H9 (cell line): ENCODE measurements around the gene SLC35F5. TPM values are rescaled to one million over a fixed set of nuclear protein-coding genes. Genes with fewer than 3 reads are reported as not detected.

Experiments used
- DNase-seq: peaks from one replicate; pipeline ENCODE4 v3.0.0-alpha.2; 2017
- H2AFZ ChIP-seq: one replicate; pipeline ENCODE4 v1.6.1; 2013; ENCODE audit warnings: mild to moderate bottlenecking, low read length, control low read depth, moderate library complexity
- H2AK5ac ChIP-seq: 2 replicates; pipeline ENCODE4 v1.6.1; 2013; ENCODE audit warnings: low read length, control low read depth, mixed read lengths; ENCODE audit not compliant: insufficient read length
- H2BK120ac ChIP-seq: one replicate; pipeline ENCODE4 v1.6.1; 2013; ENCODE audit warnings: low read depth, mild to moderate bottlenecking, low read length, control low read depth, inconsistent platforms; ENCODE audit not compliant: poor library complexity, severe bottlenecking
- H2BK12ac ChIP-seq: 2 replicates; pipeline ENCODE4 v1.6.1; 2013; ENCODE audit warnings: low read length, control low read depth, mixed read lengths, low read depth; ENCODE audit not compliant: insufficient read length
- H2BK15ac ChIP-seq: 2 replicates; pipeline ENCODE4 v1.6.1; 2013; ENCODE audit warnings: low read depth, low read length, control low read depth
- H2BK20ac ChIP-seq: one replicate; pipeline ENCODE4 v1.6.1; 2013; ENCODE audit warnings: low read depth, mild to moderate bottlenecking, low read length, control low read depth, inconsistent platforms; ENCODE audit not compliant: poor library complexity, severe bottlenecking
- H2BK5ac ChIP-seq: 2 replicates; pipeline ENCODE4 v1.6.1; 2013; ENCODE audit warnings: low read length, control low read depth, mixed read lengths; ENCODE audit not compliant: insufficient read length
- H3K14ac ChIP-seq: 2 replicates; pipeline ENCODE4 v1.6.1; 2013; ENCODE audit warnings: low read length, control low read depth; ENCODE audit not compliant: insufficient read depth
- H3K18ac ChIP-seq: 2 replicates; pipeline ENCODE4 v1.6.1; 2013; ENCODE audit warnings: low read depth, mild to moderate bottlenecking, mixed read lengths, low read length, control low read depth; ENCODE audit not compliant: insufficient read length
- H3K23ac ChIP-seq: 2 replicates; pipeline ENCODE4 v1.6.1; 2013; ENCODE audit warnings: low read length, control low read depth, mixed read lengths, low read depth; ENCODE audit not compliant: insufficient read length
- H3K23me2 ChIP-seq: 2 replicates; pipeline ENCODE4 v1.6.1; 2013; ENCODE audit warnings: low read depth, mild to moderate bottlenecking, mixed read lengths, low read length, control low read depth; ENCODE audit not compliant: insufficient read length, poor library complexity, severe bottlenecking
- H3K27ac ChIP-seq: 2 replicates; pipeline ENCODE4 v1.5.1; 2013; ENCODE audit warnings: low read length, control low read depth, mixed read lengths, low read depth; ENCODE audit not compliant: insufficient read length
- H3K27me3 ChIP-seq: 2 replicates; pipeline ENCODE4 v1.6.1; 2013; ENCODE audit warnings: low read length, control low read depth, inconsistent platforms; ENCODE audit not compliant: insufficient read depth
- H3K4ac ChIP-seq: 2 replicates; pipeline ENCODE4 v1.6.1; 2013; ENCODE audit warnings: low read depth, mild to moderate bottlenecking, control low read depth, inconsistent platforms, low read length, moderate library complexity
- H3K4me1 ChIP-seq: 2 replicates; pipeline ENCODE4 v1.6.1; 2013; ENCODE audit warnings: low read length, control low read depth, inconsistent platforms; ENCODE audit not compliant: insufficient read depth
- H3K4me2 ChIP-seq: 2 replicates; pipeline ENCODE4 v1.6.1; 2013; ENCODE audit warnings: low read length, control low read depth, mixed read lengths; ENCODE audit not compliant: insufficient read length, insufficient read depth
- H3K56ac ChIP-seq: 2 replicates; pipeline ENCODE4 v1.6.1; 2013; ENCODE audit warnings: low read depth, mild to moderate bottlenecking, mixed read lengths, low read length, control low read depth; ENCODE audit not compliant: insufficient read length
- H3K79me1 ChIP-seq: 2 replicates; pipeline ENCODE4 v1.6.1; 2013; ENCODE audit warnings: low read depth, mild to moderate bottlenecking, moderate library complexity, low read length, control low read depth, inconsistent platforms; ENCODE audit not compliant: insufficient read depth, poor library complexity, severe bottlenecking
- H3K79me2 ChIP-seq: 2 replicates; pipeline ENCODE4 v1.6.1; 2013; ENCODE audit warnings: low read length, control low read depth, inconsistent platforms; ENCODE audit not compliant: insufficient read depth
- H3K9ac ChIP-seq: 2 replicates; pipeline ENCODE4 v1.6.1; 2013; ENCODE audit warnings: low read length, control low read depth, mixed read lengths; ENCODE audit not compliant: insufficient read length; ENCODE audit errors: extremely low read depth
- H3K9me3 ChIP-seq: one replicate; pipeline ENCODE4 v1.6.1; 2013; ENCODE audit warnings: low read depth, low read length, inconsistent platforms; ENCODE audit not compliant: control insufficient read depth
- H3T11ph ChIP-seq: one replicate; pipeline ENCODE4 v1.6.1; 2013; ENCODE audit warnings: mild to moderate bottlenecking, low read length, control low read depth, inconsistent platforms
- H4K20me1 ChIP-seq: one replicate; pipeline ENCODE4 v1.6.1; 2013; ENCODE audit not compliant: control insufficient read depth, insufficient read length, insufficient read depth
- H4K5ac ChIP-seq: 2 replicates; pipeline ENCODE4 v1.6.1; 2013; ENCODE audit warnings: low read depth, mild to moderate bottlenecking, mixed read lengths, low read length, control low read depth; ENCODE audit not compliant: insufficient read length
- H4K8ac ChIP-seq: replicated peaks from 2 replicates; pipeline ENCODE4 v1.6.1; 2013; ENCODE audit warnings: low read length, control low read depth, mixed read lengths, low read depth; ENCODE audit not compliant: insufficient read length
- H4K91ac ChIP-seq: 2 replicates; pipeline ENCODE4 v1.6.1; 2013; ENCODE audit warnings: low read depth, mild to moderate bottlenecking, moderate library complexity, mixed read lengths, low read length, control low read depth; ENCODE audit not compliant: insufficient read length
- H3K27ac Mint-ChIP-seq, 3 experiments: 2 replicates in 2 of 3; 3 replicates in 1 of 3; pipeline ENCODE4 v1.8.0; 2020 to 2021; ENCODE audit warnings: mixed read lengths in 3 of 3, mild to moderate bottlenecking in 1 of 3, moderate library complexity in 1 of 3
- H3K27me3 Mint-ChIP-seq: 2 replicates; pipeline ENCODE4 v1.8.0; 2021; ENCODE audit warnings: low read depth, mild to moderate bottlenecking, moderate library complexity, mixed read lengths
- H3K36me3 Mint-ChIP-seq, 3 experiments: 2 replicates in 2 of 3; 3 replicates in 1 of 3; pipeline ENCODE4 v1.8.0; 2020 to 2021; ENCODE audit warnings: low read depth in 3 of 3, mixed read lengths in 3 of 3; ENCODE audit not compliant: insufficient read depth in 1 of 3
- H3K4me1 Mint-ChIP-seq, 2 experiments: 2 replicates each; pipeline ENCODE4 v1.8.0; 2020; ENCODE audit warnings: mixed read lengths in 2 of 2
- H3K4me3 Mint-ChIP-seq, 2 experiments: 2 replicates in 1 of 2; 3 replicates in 1 of 2; pipeline ENCODE4 v1.8.0; 2020 to 2021; ENCODE audit warnings: mild to moderate bottlenecking in 2 of 2, mixed read lengths in 2 of 2, moderate library complexity in 1 of 2
- H3K9me3 Mint-ChIP-seq, 2 experiments: 2 replicates in 1 of 2; 3 replicates in 1 of 2; pipeline ENCODE4 v1.8.0; 2020; ENCODE audit warnings: mild to moderate bottlenecking in 2 of 2, mixed read lengths in 2 of 2, moderate library complexity in 1 of 2
- WGBS: extraction: QIAGEN DNeasy Blood & Tissue Kit; methylation state at CpG from one replicate; pipeline ENCODE4 v1.1.7; 2013; ENCODE audit warnings: missing lambda C conversion rate, low lambda C conversion rate, mixed read lengths; ENCODE audit not compliant: insufficient read length; ENCODE audit errors: extremely low coverage; 5-methylcytosine and 5-hydroxymethylcytosine counted together
- total RNA-seq: library from RNA; stranded (reverse); gene quantifications from 2 replicates; pipeline ENCODE4 v1.2.1, GENCODE V29; 2021
- TF ChIP-seq, protein P1 (sequence below): fragments of 200-600 bp; sonication (generic); conservative IDR thresholded peaks from 3 replicates; pipeline ENCODE4 v1.8.0; 2021; ENCODE audit warnings: antibody characterized with exemption, mild to moderate bottlenecking

The SLC35F5 gene
- total RNA-seq, 1 experiment from 2014 or later: 31.3 TPM

DNA sequence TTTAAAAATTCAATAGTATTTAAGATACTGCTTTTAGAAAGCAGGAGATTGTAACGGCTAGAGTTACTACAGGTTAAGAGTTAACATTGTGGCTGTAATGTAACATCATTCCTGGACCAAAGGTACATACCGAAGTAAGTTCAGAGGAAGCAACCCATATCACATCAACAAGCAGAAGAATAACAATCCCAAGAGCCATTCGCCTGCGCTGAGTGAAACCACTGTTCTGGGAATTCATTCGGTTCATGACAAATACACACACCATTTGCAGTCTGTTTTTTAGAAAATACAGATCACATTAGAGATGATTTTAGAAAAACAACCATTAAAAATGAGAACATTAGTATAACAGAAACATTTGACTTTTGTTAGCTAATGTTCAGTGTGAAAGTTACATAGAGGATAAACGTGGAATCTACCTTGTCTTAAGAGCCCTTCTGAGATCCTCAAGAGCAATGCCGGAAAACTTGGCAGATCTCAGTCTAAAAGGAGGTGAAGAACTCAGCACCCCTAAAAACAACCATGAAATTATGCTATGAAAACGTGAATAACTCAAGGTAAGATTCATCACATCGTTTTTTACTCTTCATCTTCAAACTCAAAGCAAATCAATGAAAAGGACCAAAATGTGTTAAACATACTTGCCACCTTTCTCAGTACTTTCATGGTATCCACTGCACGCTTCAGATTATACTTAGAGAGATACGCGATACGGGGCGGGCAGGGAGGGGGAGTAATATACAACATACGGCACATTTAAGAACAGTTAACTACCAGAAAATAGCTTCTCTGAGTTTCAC lies 1.2 kb downstream of the SLC35F5 start:
- Mint-ChIP-seq H3K27ac (no peak overlapping the region), H3K4me1 (peaks cover 9 to 10% of the 10 kb centered on the region in 2 experiments), H3K36me3 (peaks cover 9 to 17% (median 16%) of the 10 kb centered on the region in 3 experiments), H3K9me3 (peaks cover 0 to 3% of the 10 kb centered on the region in 2 experiments; a peak in 2 of 5 replicates), H3K27me3 (no peaks in the 10 kb centered on the region), H3K4me3 (peak overlapping the region; percentile 97 to 99)
- Histone ChIP-seq H2BK15ac (no peak overlapping the region), H4K91ac (no peak overlapping the region), H3K23ac (no peak overlapping the region), H3K56ac (no peak overlapping the region), H2BK120ac (no peak overlapping the region), H2AK5ac (no peak overlapping the region), H3K9me3 (no peaks in the 10 kb centered on the region), H2AFZ (no peak overlapping the region), H3K23me2 (peaks cover 6% of the 10 kb centered on the region), H2BK5ac (no peak overlapping the region), H3K18ac (no peak overlapping the region), H3T11ph (no peak overlapping the region), H4K5ac (no peak overlapping the region), H3K4me2 (peak overlapping the region; percentile 87), H3K79me2 (peaks cover 4% of the 10 kb centered on the region; the same call in 1 of the 2 replicates), H3K14ac (no peak overlapping the region), H4K20me1 (no peaks in the 10 kb centered on the region), H3K9ac (peak overlapping the region; percentile 60), H3K79me1 (no peaks in the 10 kb centered on the region), H2BK12ac (no peak overlapping the region), H3K4ac (no peak overlapping the region), H3K27me3 (no peaks in the 10 kb centered on the region), H2BK20ac (no peak overlapping the region), H3K27ac (no peak overlapping the region), H4K8ac (no peak overlapping the region), H3K4me1 (no peaks in the 10 kb centered on the region)
- no CpG with 5 or more reads among the region's 15 CpGs for WGBS
- TF ChIP-seq, protein P1, sequence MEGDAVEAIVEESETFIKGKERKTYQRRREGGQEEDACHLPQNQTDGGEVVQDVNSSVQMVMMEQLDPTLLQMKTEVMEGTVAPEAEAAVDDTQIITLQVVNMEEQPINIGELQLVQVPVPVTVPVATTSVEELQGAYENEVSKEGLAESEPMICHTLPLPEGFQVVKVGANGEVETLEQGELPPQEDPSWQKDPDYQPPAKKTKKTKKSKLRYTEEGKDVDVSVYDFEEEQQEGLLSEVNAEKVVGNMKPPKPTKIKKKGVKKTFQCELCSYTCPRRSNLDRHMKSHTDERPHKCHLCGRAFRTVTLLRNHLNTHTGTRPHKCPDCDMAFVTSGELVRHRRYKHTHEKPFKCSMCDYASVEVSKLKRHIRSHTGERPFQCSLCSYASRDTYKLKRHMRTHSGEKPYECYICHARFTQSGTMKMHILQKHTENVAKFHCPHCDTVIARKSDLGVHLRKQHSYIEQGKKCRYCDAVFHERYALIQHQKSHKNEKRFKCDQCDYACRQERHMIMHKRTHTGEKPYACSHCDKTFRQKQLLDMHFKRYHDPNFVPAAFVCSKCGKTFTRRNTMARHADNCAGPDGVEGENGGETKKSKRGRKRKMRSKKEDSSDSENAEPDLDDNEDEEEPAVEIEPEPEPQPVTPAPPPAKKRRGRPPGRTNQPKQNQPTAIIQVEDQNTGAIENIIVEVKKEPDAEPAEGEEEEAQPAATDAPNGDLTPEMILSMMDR: no peak
- no peak for DNase-seq
